GM19238 (cell line): ENCODE measurements around the gene NAXD.
A peak's percentile ranks its signal among the peaks of the same experiment; 100 is the strongest.
"Not testable (repeated sequence)": the region's sequence is repeated elsewhere in the genome, so short reads cannot be mapped to it uniquely, and the experiment has no call there.

Experiments used
- DNase-seq: peaks from one replicate; pipeline ENCODE4 v3.0.0; 2011; ENCODE audit warnings: low spot score; ENCODE audit not compliant: insufficient read length

The NAXD gene

GRCh38 chr13:110643324-110643723 lies 28.0 kb downstream of the NAXD start:
- DNase-seq, result no peak

GRCh38 chr13:110643768-110644421 lies 28.6 kb downstream of the NAXD start:
- DNase-seq, result no peak

GRCh38 chr13:110644892-110645521 lies 29.7 kb downstream of the NAXD start:
- peak; percentile 70 for DNase-seq

GRCh38 chr13:110645750-110646149 lies 30.4 kb downstream of the NAXD start:
- no peak for DNase-seq

- DNase-seq, result no peak
These were observed 31.4 kb downstream of the NAXD start for GRCh38 chr13:110646442-110647364.

GRCh38 chr13:110647365-110647737 lies 32.0 kb downstream of the NAXD start:
- no peak for DNase-seq

- no peak for DNase-seq
These were observed 32.9 kb downstream of the NAXD start for GRCh38 chr13:110648146-110648819.

GRCh38 chr13:110648848-110649421 lies 33.6 kb downstream of the NAXD start:
- DNase-seq, result no peak

GRCh38 chr13:110649551-110649950 lies 34.2 kb downstream of the NAXD start:
- DNase-seq, result no peak

GRCh38 chr13:110650436-110650835 lies 35.1 kb downstream of the NAXD start:
- DNase-seq, result no peak

GRCh38 chr13:110651271-110651670 lies 35.9 kb downstream of the NAXD start:
- DNase-seq, result no peak

- DNase-seq, result no peak
These were observed 36.4 kb downstream of the NAXD start for GRCh38 chr13:110651726-110652230.

- DNase-seq, result no peak
These were observed 36.9 kb downstream of the NAXD start for GRCh38 chr13:110652231-110652730.

- DNase-seq, result no peak
These were observed 37.4 kb downstream of the NAXD start for GRCh38 chr13:110652764-110653163.

- DNase-seq, result no peak
These were observed 37.9 kb downstream of the NAXD start for GRCh38 chr13:110653271-110653670.

- DNase-seq, result no peak
These were observed 38.5 kb downstream of the NAXD start for GRCh38 chr13:110653851-110654250.

GRCh38 chr13:110657196-110657595 lies 41.9 kb downstream of the NAXD start:
- DNase-seq, result no peak

GRCh38 chr13:110658218-110658911 lies 43.0 kb downstream of the NAXD start:
- DNase-seq, result not testable (repeated sequence)

- DNase-seq, result no peak
These were observed 45.9 kb downstream of the NAXD start for GRCh38 chr13:110661256-110661655.

GRCh38 chr13:110662091-110662490 lies 46.7 kb downstream of the NAXD start:
- DNase-seq, result no peak
